ENCODE results near the gene CDH22. TPM values are rescaled to one million over a fixed set of nuclear protein-coding genes. Genes with fewer than 3 reads are reported as not detected.

Gene CDH22
- total RNA-seq, 2 experiments from 2014 or later: not detected

DNA sequence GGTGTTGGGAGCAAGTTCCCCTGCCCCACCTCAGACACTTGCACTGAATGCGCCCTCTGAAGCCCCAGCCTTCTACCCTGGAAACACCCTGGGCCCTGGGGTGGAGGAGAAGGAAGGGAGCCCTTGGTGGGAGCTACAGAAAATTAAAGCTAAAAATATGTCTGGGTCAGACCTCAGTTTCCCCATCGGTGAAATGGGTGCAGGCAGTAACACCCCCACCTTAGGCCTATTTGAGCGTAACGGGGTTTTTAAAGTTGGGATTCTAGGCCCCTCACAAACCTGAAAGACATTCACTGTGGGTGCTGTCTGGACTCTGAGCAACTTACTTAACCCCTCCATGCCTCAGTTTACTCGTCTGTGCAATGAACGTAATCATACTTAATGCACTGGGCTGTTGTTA is 19.3 kb upstream of the CDH22 start:
- intact Hi-C loops (cut with micrococcal nuclease): no loop called here
- Mint-ChIP-seq H3K4me3 (no peak overlapping the region), H3K9me3 (no peaks in the 10 kb centered on the region), H3K4me1 (ENCODE audit: low read depth) (no peaks in the 10 kb centered on the region), H3K36me3 (no peaks in the 10 kb centered on the region), H3K27ac (no peak overlapping the region), H3K27me3 (peaks cover 7% of the 10 kb centered on the region)
- DNase-seq: no peak
- CTCF ChIA-PET: interaction anchor here (1.4 kb wide), 1 partner anchor 16 kb away, joined by 3 read pairs; no protein-coding TSS in a partner anchor
- POLR2A ChIA-PET: no interaction called here

DNA sequence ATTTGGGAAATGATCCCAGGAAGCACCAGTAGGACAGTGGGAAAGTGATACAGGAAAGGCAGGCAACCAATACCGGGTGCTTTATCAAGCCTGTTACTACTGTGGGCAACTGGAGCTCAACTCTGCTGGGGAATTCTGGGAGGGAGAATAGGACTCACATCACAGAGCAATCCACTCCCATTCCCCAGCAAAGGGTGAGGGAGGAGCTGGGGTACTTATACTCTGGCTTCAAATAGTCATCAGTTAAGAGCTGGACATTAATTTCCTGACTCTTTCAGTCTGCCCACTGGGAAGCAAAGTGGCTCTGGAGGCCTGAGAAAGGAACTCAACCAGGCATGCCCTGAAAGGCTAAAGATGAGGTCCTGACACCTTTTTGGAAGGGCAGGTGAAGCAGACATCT is 17.5 kb upstream of the CDH22 start:
- H3K27me3 Mint-ChIP-seq: peaks cover 10% of the 10 kb centered on the region
- H3K9me3 Mint-ChIP-seq: no peaks in the 10 kb centered on the region
- no peaks in the 10 kb centered on the region for H3K4me1 Mint-ChIP-seq (ENCODE audit: low read depth)
- H3K36me3 Mint-ChIP-seq: no peaks in the 10 kb centered on the region
- ChIA-PET CTCF (interaction anchor here (0.5 to 1.4 kb wide), 3 partner anchors 19 to 339 kb away, joined by 3 to 5 read pairs (median 3); no protein-coding TSS in a partner anchor), POLR2A (no interaction called here)
- H3K4me3 Mint-ChIP-seq: no peak overlapping the region
- H3K27ac Mint-ChIP-seq: no peak overlapping the region
- intact Hi-C loops (cut with micrococcal nuclease): no loop called here
- no peak for DNase-seq

DNA sequence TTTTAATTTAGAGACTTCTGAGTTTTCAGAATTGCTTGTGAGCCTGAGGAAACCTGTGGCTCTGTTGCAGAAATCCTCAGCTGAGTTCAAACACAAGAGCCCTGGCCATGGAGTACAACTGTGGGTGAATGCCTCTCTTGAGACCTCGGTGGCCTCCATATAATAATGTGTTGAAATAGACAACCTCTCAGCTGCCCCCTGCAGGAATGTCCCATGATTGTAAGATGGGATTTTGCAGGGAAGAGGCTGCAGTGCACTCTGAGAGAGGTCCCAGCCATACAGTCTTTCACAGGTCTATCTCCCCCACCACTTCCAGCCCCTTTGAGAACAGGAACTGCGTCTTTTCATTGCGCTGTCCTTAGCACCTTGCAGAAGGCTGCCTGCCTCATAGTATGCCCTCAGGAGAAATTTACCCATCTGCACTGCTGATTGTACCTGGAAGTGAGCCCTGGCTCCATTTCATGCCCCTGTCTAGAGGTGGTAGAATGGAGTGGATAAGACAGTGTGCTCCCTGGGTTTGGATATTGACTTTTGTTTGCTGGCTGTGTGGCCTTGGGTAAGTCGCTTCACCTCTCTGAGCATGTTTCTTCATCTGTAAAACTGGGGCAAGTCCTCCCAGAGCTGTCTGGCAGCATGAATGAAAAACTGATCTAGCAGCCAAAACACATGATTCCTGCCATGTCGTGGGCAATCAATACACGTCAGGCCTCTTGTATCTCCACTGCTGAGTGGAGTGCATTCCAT is 16.8 kb upstream of the CDH22 start:
- peak; percentile 23 for DNase-seq
- Mint-ChIP-seq H3K9me3 (no peaks in the 10 kb centered on the region), H3K36me3 (no peaks in the 10 kb centered on the region), H3K4me1 (ENCODE audit: low read depth) (no peaks in the 10 kb centered on the region), H3K4me3 (no peak overlapping the region), H3K27me3 (peaks cover 11% of the 10 kb centered on the region), H3K27ac (no peak overlapping the region)
- intact Hi-C loops (cut with micrococcal nuclease): no loop called here
- ChIA-PET POLR2A (no interaction called here), CTCF (interaction anchor here (0.6 to 1.3 kb wide), 2 partner anchors 18 to 225 kb away, joined by 3 to 5 read pairs; no protein-coding TSS in a partner anchor)

DNA sequence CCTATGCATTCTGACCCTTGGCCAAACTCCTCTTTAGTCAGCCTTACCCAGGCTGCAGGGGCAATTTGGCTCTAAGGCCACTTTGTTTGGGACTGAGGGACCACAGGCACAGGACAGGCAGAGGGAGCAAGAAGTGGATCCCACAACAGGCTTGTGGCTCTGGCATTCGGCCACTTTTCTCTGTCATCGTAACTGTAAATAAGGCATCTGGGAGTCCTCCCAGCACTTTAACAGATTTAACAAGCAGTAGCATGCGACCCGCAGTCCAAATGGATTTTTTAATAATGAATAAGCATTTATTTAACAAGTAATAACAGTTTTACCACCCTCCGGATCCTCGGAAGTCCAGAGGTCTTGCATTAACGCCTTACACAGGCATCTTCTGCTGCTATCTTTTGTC is 16.1 kb upstream of the CDH22 start:
- intact Hi-C loops (cut with micrococcal nuclease): no loop called here
- POLR2A ChIA-PET: no interaction called here

DNA sequence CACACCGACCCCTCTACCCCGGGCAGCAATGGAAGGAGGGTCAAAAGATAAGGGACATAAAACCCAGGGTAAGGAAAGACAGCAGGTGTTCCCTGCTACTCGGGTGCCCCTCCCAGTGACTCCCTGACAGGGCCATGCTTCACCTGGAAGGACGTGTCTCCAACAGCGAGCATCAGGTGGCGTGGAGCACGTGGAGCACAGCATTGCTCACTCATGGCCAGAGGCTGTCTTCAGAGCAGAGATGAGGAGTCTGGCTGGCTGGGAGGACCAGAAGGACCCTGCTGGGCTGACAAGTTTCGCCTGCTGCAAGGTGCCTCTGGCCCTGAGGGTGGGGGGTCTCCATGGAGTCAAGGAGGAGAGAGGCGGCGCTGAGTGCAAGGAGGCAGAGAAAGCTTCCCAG is 15.3 kb upstream of the CDH22 start:
- DNase-seq: no peak
- H3K27ac Mint-ChIP-seq: no peak overlapping the region
- peaks cover 10% of the 10 kb centered on the region for H3K27me3 Mint-ChIP-seq
- H3K36me3 Mint-ChIP-seq: no peaks in the 10 kb centered on the region
- H3K9me3 Mint-ChIP-seq: no peaks in the 10 kb centered on the region
- ChIA-PET CTCF (interaction anchor here (1.5 kb wide), 1 partner anchor 17 kb away, joined by 4 read pairs; no protein-coding TSS in a partner anchor), POLR2A (no interaction called here)
- intact Hi-C loops (cut with micrococcal nuclease): no loop called here
- no peaks in the 10 kb centered on the region for H3K4me1 Mint-ChIP-seq (ENCODE audit: low read depth)
- H3K4me3 Mint-ChIP-seq: no peak overlapping the region

More for the DNA sequence above, 16.1 kb upstream of the CDH22 start:
- Mint-ChIP-seq H3K36me3 (no peaks in the 10 kb centered on the region), H3K4me3 (no peak overlapping the region), H3K9me3 (no peaks in the 10 kb centered on the region), H3K4me1 (ENCODE audit: low read depth) (no peaks in the 10 kb centered on the region), H3K27ac (no peak overlapping the region), H3K27me3 (peaks cover 8% of the 10 kb centered on the region)
- no peak for DNase-seq
- CTCF ChIA-PET: interaction anchor here (0.6 to 1.3 kb wide), 2 partner anchors 17 to 224 kb away, joined by 3 to 5 read pairs; no protein-coding TSS in a partner anchor

DNA sequence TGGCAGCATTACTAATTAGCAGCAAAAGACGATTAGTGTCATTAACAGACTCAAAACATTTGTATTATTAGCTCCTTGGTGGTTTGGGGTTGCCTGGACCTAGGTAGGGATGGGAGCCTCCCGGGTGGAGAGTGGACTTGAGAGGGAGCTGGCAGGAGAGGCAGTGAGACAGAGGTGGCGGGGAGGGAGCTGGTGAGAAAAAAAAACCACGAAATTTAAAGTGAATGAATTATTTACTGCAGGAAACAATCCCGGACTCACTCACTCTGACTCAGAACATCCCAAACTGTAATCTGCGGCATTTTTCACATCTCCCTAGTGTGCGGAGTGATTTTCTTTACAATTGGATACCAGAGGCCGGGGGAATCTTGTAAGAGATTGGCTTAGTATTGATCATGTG is 14.3 kb upstream of the CDH22 start:
- Mint-ChIP-seq H3K4me3 (no peak overlapping the region), H3K27me3 (peaks cover 13% of the 10 kb centered on the region), H3K9me3 (no peaks in the 10 kb centered on the region), H3K36me3 (no peaks in the 10 kb centered on the region), H3K27ac (no peak overlapping the region), H3K4me1 (ENCODE audit: low read depth) (no peaks in the 10 kb centered on the region)
- ChIA-PET POLR2A (no interaction called here), CTCF (interaction anchor here (1.5 kb wide), 1 partner anchor 16 kb away, joined by 4 read pairs; no protein-coding TSS in a partner anchor)
- intact Hi-C loops (cut with micrococcal nuclease): no loop called here
- no peak for DNase-seq

DNA sequence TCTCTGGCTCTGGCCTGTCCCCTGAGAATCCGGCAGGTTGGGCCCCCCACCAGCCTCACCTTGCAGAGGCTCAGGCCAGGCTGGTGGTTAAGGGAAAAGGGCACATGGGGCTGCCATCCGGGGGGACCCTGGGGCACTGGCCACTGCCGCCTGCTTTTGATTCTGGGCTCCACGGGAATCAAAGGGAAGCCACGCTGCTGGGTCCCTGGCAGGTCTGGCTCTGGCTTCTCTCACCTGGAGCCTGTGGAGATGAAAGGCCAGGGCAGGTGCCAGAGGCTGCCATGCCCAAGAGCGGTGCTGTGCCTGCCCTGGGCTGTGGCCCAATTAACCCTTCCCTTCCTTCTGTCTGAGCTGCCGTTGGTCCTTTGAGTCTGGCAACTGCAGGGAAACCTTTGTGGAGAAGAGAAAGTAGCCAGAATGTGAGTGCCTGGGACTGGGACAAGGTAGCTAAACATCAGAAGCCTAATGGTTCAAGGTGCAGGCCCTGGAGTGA is 9.4 kb upstream of the CDH22 start:
- H3K4me3 Mint-ChIP-seq: no peak overlapping the region
- H3K9me3 Mint-ChIP-seq: no peaks in the 10 kb centered on the region
- no peak overlapping the region for H3K27ac Mint-ChIP-seq
- no peaks in the 10 kb centered on the region for H3K36me3 Mint-ChIP-seq
- H3K27me3 Mint-ChIP-seq: peaks cover 50% of the 10 kb centered on the region
- no peak for DNase-seq
- POLR2A ChIA-PET: no interaction called here
- no peaks in the 10 kb centered on the region for H3K4me1 Mint-ChIP-seq (ENCODE audit: low read depth)
- intact Hi-C loops (cut with micrococcal nuclease): no loop called here
- CTCF ChIA-PET: no interaction called here

DNA sequence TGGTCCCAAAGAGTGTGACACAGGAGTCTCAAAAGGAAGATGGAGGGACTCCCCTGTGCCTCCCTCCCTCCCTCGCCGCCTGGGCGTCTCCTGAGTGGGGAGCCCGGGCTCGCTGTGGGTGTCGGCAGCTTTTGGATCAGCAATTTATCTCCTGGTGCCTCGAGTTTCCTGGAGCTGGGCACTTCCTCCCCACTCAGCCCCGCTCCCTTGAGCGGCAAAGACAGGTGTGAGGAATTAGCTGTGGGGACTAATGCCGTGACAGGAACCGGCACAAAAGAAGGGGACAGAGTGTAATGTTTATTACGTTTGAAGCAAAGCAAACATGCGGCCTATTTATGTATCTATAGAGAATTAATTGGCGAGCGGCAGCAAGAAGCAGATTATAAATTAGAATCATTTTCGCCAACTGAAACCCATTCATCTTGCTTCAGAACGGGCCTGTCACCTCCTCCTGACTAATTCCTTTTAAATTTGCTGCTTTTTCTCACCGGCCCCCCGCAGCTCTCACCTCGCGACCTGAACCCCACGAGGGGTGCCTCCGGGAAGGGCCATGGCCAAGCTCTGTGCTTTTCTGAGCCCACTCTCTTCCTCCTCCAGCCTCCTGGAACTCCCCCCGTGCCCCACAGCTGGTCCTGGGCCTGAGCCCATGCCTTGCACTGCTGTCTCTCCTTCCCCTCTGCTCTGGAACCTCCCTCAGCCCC is 8.8 kb upstream of the CDH22 start:
- intact Hi-C loops (cut with micrococcal nuclease): no loop called here
- CTCF ChIA-PET: interaction anchor here (1.9 to 2.0 kb wide), 2 partner anchors 10 to 11 kb away, joined by 5 read pairs; no protein-coding TSS in a partner anchor
- H3K9me3 Mint-ChIP-seq: no peaks in the 10 kb centered on the region

DNA sequence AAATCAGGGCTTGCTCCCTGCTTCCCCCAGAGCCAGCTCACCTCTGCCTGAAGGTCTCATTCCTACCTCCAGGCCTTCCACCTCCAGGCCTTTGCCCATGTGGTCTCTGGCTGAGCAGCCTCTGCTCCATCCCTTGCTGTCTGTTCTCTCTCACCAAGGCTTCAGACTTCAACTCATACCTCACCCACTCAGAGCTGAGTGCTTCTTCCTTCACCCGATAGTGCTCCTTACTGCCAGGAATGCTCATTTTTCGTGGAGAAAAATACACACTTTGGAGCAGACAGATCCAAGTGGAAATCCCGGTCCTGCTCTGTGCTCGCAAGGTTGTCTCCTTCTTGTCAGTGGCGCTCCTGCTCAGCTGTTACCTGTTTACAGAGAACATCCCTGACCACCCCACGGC is 7.0 kb upstream of the CDH22 start:
- intact Hi-C loops (cut with micrococcal nuclease): no loop called here
- no peak overlapping the region for H3K27ac Mint-ChIP-seq
- H3K4me3 Mint-ChIP-seq: no peak overlapping the region
- ChIA-PET POLR2A (no interaction called here), CTCF (interaction anchor here (1.9 to 2.0 kb wide), 3 partner anchors 8 to 34 kb away, joined by 5 to 6 read pairs (median 5); no protein-coding TSS in a partner anchor)
- H3K27me3 Mint-ChIP-seq: peaks cover 61% of the 10 kb centered on the region
- H3K36me3 Mint-ChIP-seq: no peaks in the 10 kb centered on the region
- no peaks in the 10 kb centered on the region for H3K9me3 Mint-ChIP-seq
- no peak for DNase-seq
- peaks cover 4% of the 10 kb centered on the region for H3K4me1 Mint-ChIP-seq (ENCODE audit: low read depth)

More for the DNA sequence above, 8.8 kb upstream of the CDH22 start:
- DNase-seq: no peak
- Mint-ChIP-seq H3K27ac (no peak overlapping the region), H3K4me3 (no peak overlapping the region), H3K36me3 (no peaks in the 10 kb centered on the region), H3K4me1 (ENCODE audit: low read depth) (no peaks in the 10 kb centered on the region), H3K27me3 (peaks cover 51% of the 10 kb centered on the region)
- POLR2A ChIA-PET: no interaction called here

DNA sequence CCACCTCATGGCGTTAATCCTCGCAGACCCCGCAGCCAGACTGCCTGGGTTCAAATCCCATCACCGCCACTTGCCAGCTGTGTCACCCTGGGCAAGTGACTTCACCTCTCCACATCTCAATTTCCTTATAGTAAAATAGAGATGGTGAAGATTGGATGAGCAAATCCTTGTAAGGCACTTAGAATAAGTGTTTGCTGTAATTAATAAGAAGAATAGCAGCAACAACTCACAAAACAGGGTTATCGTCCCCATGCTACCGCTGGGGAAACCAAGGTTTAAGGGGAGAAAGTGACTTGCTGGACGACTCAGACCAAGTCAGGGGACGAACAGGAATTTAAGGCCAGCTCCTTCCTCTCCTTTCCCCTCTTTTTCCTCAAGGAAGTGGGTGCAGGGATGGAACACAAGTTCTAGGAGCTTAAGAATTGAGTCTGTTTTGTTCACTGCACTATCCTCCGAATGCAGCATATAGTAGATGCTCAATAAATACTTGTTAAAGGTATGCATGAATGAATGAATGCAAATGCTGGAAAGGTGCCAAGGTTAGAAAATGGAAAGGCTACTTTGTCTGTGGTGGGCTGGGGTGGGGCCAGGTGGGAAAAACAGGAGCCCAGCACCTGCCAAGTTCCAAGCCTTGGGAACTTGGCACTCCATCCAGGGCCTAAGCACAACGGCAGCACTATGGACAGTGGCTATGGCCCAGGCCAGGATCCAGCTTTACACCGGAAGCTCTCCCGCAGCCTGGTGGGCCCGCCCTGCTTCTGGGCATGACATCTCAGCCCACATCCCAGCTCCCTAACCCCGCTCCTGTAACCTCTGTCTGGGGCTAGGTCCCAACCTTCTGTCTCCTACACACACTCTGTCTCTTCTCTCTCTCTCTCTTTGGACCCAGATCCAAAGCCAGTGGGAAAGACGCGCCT is 4.9 kb upstream of the CDH22 start:
- no peak overlapping the region for H3K27ac Mint-ChIP-seq
- no peaks in the 10 kb centered on the region for H3K9me3 Mint-ChIP-seq
- ChIA-PET CTCF (interaction anchor here (1.3 to 1.5 kb wide), 2 partner anchors 9 to 35 kb away, joined by 3 to 4 read pairs; no protein-coding TSS in a partner anchor), POLR2A (no interaction called here)
- intact Hi-C loops (cut with micrococcal nuclease): no loop called here
- peaks cover 72% of the 10 kb centered on the region for H3K27me3 Mint-ChIP-seq
- DNase-seq: no peak
- peaks cover 4% of the 10 kb centered on the region for H3K4me1 Mint-ChIP-seq (ENCODE audit: low read depth)
- H3K36me3 Mint-ChIP-seq: no peaks in the 10 kb centered on the region
- H3K4me3 Mint-ChIP-seq: no peak overlapping the region

DNA sequence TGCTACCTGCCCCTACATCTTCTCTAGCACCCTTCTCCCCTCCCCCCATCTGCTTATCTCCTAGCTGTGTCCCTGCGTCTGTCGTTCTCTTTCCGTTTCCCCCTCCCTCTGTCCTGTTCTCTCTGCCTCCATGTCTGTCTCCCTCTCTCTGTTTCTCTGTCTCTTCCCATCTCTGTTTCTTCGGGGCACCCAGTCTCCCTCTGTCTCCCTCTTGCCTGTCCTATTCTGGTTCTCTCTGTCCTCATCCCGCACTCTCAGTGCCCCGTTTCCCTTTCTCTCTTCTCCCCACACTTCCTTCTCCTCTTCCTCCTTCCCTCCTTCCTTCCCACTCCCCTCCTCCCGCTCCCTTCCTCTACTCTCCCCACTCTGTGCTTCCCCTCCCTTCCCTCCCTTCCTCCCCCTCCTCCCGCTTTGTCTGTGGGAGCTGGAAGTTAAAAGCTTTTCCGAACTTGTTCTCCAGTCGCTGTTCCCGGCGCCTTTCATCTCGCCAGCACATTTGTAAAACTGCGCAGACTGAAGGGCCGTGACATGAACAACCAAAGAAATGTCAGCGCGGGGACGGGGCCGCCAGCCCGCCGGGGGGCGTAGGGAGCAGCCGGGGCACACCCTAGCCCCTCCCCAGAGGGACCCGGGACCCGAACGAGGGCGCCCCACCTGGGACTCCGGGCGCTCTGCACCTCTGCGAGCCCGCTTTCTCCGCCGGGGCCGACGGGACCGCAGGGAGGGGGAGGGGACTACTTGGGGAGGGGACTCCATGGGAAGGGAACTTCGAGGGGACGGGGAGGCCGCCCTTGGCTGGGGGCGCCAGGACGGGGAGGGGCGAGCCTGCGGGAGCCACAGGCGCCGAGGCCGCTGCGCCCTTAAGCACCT is 4.0 kb upstream of the CDH22 start:
- intact Hi-C loops (cut with micrococcal nuclease): no loop called here
- peak; percentile 13 for DNase-seq
- POLR2A ChIA-PET: no interaction called here
- H3K27me3 Mint-ChIP-seq: peaks cover 67% of the 10 kb centered on the region
- H3K4me1 Mint-ChIP-seq (ENCODE audit: low read depth): peaks cover 4% of the 10 kb centered on the region
- no peaks in the 10 kb centered on the region for H3K9me3 Mint-ChIP-seq
- H3K27ac Mint-ChIP-seq: no peak overlapping the region
- CTCF ChIA-PET: interaction anchor here (0.7 to 1.5 kb wide), 5 partner anchors 8 to 90 kb away, joined by 3 to 4 read pairs (median 3); no protein-coding TSS in a partner anchor
- H3K36me3 Mint-ChIP-seq: no peaks in the 10 kb centered on the region
- H3K4me3 Mint-ChIP-seq: no peak overlapping the region

Data from activated CD4-positive, alpha-beta memory T cell treated with anti-CD3 and anti-CD28 coated beads for 36 hours (primary cell).